SK-N-SH treated with all-trans-retinoic acid at 6 μM for 48 hours (cell line): ENCODE results near the gene B4GALNT4.

Experiments
- ARNTL ChIP-seq: fragments of 450-650 bp; formaldehyde crosslinking; IDR thresholded peaks from 2 replicates; pipeline ENCODE4 v1.5.0; 2020; ENCODE audit warnings: low read depth, mild to moderate bottlenecking, moderate library complexity, borderline replicate concordance
- CSRNP3 ChIP-seq: fragments of 250-450 bp; sonication (Bioruptor Pico); IDR thresholded peaks from 2 replicates; pipeline ENCODE4 v1.5.1; 2021; ENCODE audit warnings: mild to moderate bottlenecking, moderate library complexity
- ESRRG ChIP-seq: fragments of 250-450 bp; sonication (Bioruptor Pico); IDR thresholded peaks from 2 replicates; pipeline ENCODE4 v1.6.1; 2021; ENCODE audit warnings: mild to moderate bottlenecking
- GLIS3 ChIP-seq: fragments of 250-450 bp; sonication (Bioruptor Pico); IDR thresholded peaks from 2 replicates; pipeline ENCODE4 v1.5.0; 2020; ENCODE audit warnings: mild to moderate bottlenecking, moderate library complexity
- ISL1 ChIP-seq: fragments of 250-450 bp; sonication (Bioruptor Pico); IDR thresholded peaks from 2 replicates; pipeline ENCODE4 v2.1.2; 2022; ENCODE audit warnings: mild to moderate bottlenecking, moderate library complexity
- POU6F1 ChIP-seq: fragments of 250-450 bp; sonication (Bioruptor Pico); IDR thresholded peaks from 2 replicates; pipeline ENCODE4 v1.8.0; 2021; ENCODE audit warnings: low read depth, mild to moderate bottlenecking, moderate library complexity, borderline replicate concordance
- PPARA ChIP-seq: fragments of 250-450 bp; sonication (Bioruptor Pico); IDR thresholded peaks from 2 replicates; pipeline ENCODE4 v1.5.0; 2020; ENCODE audit warnings: mild to moderate bottlenecking, borderline replicate concordance
- TOX ChIP-seq: fragments of 250-450 bp; sonication (Bioruptor Pico); IDR thresholded peaks from 2 replicates; pipeline ENCODE4 v1.8.0; 2021; ENCODE audit warnings: mild to moderate bottlenecking, moderate library complexity, borderline replicate concordance
- TSHZ2 ChIP-seq: fragments of 250-450 bp; sonication (Bioruptor Pico); IDR thresholded peaks from 2 replicates; pipeline ENCODE4 v1.5.0; 2020; ENCODE audit warnings: mild to moderate bottlenecking, moderate library complexity
- ZC3H10 ChIP-seq: fragments of 250-450 bp; sonication (Bioruptor Pico); IDR thresholded peaks from 2 replicates; pipeline ENCODE4 v1.5.1; 2021; ENCODE audit warnings: mild to moderate bottlenecking, moderate library complexity
- ZFP3 ChIP-seq: fragments of 250-450 bp; sonication (Bioruptor Pico); IDR thresholded peaks from 2 replicates; pipeline ENCODE4 v1.5.0; 2020; ENCODE audit warnings: mild to moderate bottlenecking, moderate library complexity
- ZFP30 ChIP-seq: fragments of 450-650 bp; formaldehyde crosslinking; IDR thresholded peaks from 2 replicates; pipeline ENCODE4 v1.5.0; 2022; ENCODE audit warnings: mild to moderate bottlenecking, moderate library complexity
- TF ChIP-seq, protein P1 (sequence below): fragments of 250-450 bp; sonication (Bioruptor Pico); IDR thresholded peaks from 2 replicates; pipeline ENCODE4 v1.5.1; 2020; ENCODE audit warnings: low read depth, mild to moderate bottlenecking, moderate library complexity
- TF ChIP-seq, protein P2 (sequence below): fragments of 250-450 bp; sonication (Bioruptor Pico); IDR thresholded peaks from 2 replicates; pipeline ENCODE4 v1.8.0; 2020; ENCODE audit warnings: mild to moderate bottlenecking, moderate library complexity, borderline replicate concordance

GRCh38 chr11:382081-382629 is 12.9 kb downstream of the B4GALNT4 start:
- no peak for TF ChIP-seq ZFP30 (CRISPR knock-in tag)
- TF ChIP-seq POU6F1 (CRISPR knock-in tag), result no peak
- TF ChIP-seq ZFP3 (CRISPR knock-in tag), result no peak
- TF ChIP-seq TOX (CRISPR knock-in tag), result no peak
- no peak for TF ChIP-seq PPARA
- TF ChIP-seq TSHZ2, result no peak
- no peak for TF ChIP-seq ISL1 (CRISPR knock-in tag)
- no peak for TF ChIP-seq GLIS3
- no peak for TF ChIP-seq ESRRG
- TF ChIP-seq, protein P1, sequence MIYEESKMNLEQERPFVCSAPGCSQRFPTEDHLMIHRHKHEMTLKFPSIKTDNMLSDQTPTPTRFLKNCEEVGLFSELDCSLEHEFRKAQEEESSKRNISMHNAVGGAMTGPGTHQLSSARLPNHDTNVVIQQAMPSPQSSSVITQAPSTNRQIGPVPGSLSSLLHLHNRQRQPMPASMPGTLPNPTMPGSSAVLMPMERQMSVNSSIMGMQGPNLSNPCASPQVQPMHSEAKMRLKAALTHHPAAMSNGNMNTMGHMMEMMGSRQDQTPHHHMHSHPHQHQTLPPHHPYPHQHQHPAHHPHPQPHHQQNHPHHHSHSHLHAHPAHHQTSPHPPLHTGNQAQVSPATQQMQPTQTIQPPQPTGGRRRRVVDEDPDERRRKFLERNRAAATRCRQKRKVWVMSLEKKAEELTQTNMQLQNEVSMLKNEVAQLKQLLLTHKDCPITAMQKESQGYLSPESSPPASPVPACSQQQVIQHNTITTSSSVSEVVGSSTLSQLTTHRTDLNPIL (CRISPR knock-in tag), result no peak
- TF ChIP-seq, protein P2, sequence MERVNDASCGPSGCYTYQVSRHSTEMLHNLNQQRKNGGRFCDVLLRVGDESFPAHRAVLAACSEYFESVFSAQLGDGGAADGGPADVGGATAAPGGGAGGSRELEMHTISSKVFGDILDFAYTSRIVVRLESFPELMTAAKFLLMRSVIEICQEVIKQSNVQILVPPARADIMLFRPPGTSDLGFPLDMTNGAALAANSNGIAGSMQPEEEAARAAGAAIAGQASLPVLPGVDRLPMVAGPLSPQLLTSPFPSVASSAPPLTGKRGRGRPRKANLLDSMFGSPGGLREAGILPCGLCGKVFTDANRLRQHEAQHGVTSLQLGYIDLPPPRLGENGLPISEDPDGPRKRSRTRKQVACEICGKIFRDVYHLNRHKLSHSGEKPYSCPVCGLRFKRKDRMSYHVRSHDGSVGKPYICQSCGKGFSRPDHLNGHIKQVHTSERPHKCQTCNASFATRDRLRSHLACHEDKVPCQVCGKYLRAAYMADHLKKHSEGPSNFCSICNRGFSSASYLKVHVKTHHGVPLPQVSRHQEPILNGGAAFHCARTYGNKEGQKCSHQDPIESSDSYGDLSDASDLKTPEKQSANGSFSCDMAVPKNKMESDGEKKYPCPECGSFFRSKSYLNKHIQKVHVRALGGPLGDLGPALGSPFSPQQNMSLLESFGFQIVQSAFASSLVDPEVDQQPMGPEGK (CRISPR knock-in tag), result no peak
- TF ChIP-seq ARNTL (CRISPR knock-in tag), result no peak
- TF ChIP-seq ZC3H10 (CRISPR knock-in tag), result no peak
- no peak for TF ChIP-seq CSRNP3 (CRISPR knock-in tag)
